ENCODE results near the gene MAP3K5. TPM values are rescaled to one million over a fixed set of nuclear protein-coding genes. Genes with fewer than 3 reads are reported as not detected.

Gene MAP3K5
- polyA plus RNA-seq, 3 donors: 9.6 to 12.0 (median 11.1) TPM

GRCh38 chr6:136725124-136725523, 67.2 kb downstream of the MAP3K5 start:
- H3K4me1 Mint-ChIP-seq: peaks cover 35% of the 10 kb centered on the region
- TF ChIP-seq CTCF (IDR thresholded peaks at IDR 0.05): no peak
- H3K27me3 Mint-ChIP-seq (ENCODE audit: low read depth in 3 of 3): peaks cover 0 to 3% (median 0%) of the 10 kb centered on the region in 3 donors
- 100% methylated on average over 1 of the region's 4 CpGs for WGBS (ENCODE audit: insufficient coverage)
- H3K9me3 Mint-ChIP-seq: peaks cover 0 to 2% (median 0%) of the 10 kb centered on the region in 7 donors
- no peak overlapping the region for H3K9ac ChIP-seq (ENCODE audit: insufficient read depth, low read length, poor library complexity, severe bottlenecking)
- H3K27me3 ChIP-seq (ENCODE audit: control insufficient read depth in 2 of 2, insufficient read depth in 2 of 2, low read length in 2 of 2): no peaks in the 10 kb centered on the region
- H3K79me2 ChIP-seq (ENCODE audit: insufficient read depth, low read length): peaks cover 94% of the 10 kb centered on the region
- H3K4me3 ChIP-seq (replicated peaks in 1 of 3; ENCODE audit: low read depth in 2 of 3, low read length in 3 of 3): no peak overlapping the region
- H3K36me3 ChIP-seq (replicated peaks in 1 of 2; ENCODE audit: control insufficient read depth in 1 of 2, insufficient read depth in 2 of 2, low read length in 2 of 2): no peaks in the 10 kb centered on the region
- no peak overlapping the region for H3K4me2 ChIP-seq (replicated peaks; ENCODE audit: extremely low read depth, low read length, poor library complexity, severe bottlenecking)
- H3K4me1 ChIP-seq (ENCODE audit: control insufficient read depth in 1 of 2, insufficient read depth in 2 of 2, low read length in 2 of 2): peaks cover 12 to 22% of the 10 kb centered on the region in 2 donors
- intact Hi-C loops (cut with micrococcal nuclease): loop anchor here in 1 of 2 donors (2.0 kb wide), 1 partner anchor 30 kb away; no protein-coding TSS in a partner anchor
- no peak overlapping the region for H3K4me3 Mint-ChIP-seq
- H3K27ac Mint-ChIP-seq: no peak overlapping the region
- DNase-seq: no peak
- H3K36me3 Mint-ChIP-seq: peaks cover 0 to 7% of the 10 kb centered on the region in 2 donors
- H4K20me1 ChIP-seq (ENCODE audit: insufficient read depth, low read length): peaks cover 98% of the 10 kb centered on the region
- no peak overlapping the region for H2AFZ ChIP-seq (ENCODE audit: insufficient read depth, low read depth, low read length, poor library complexity, severe bottlenecking)
- no peak overlapping the region for H3K27ac ChIP-seq (ENCODE audit: low read depth in 1 of 2, low read length in 2 of 2)
- no peaks in the 10 kb centered on the region for H3K9me3 ChIP-seq (replicated peaks in 1 of 2; ENCODE audit: control insufficient read depth in 1 of 2, insufficient read depth in 1 of 2, low read length in 2 of 2)

- peaks cover 90% of the 10 kb centered on the region for H3K79me2 ChIP-seq (ENCODE audit: insufficient read depth, low read length)
- Mint-ChIP-seq H3K36me3 (peaks cover 3 to 10% of the 10 kb centered on the region in 2 donors), H3K27me3 (ENCODE audit: low read depth in 3 of 3) (peaks cover 0 to 2% (median 0%) of the 10 kb centered on the region in 3 donors), H3K9me3 (no peaks in the 10 kb centered on the region), H3K27ac (peak overlapping the region in 3 of 7 donors; percentile 1 to 70 (median 16)), H3K4me3 (no peak overlapping the region), H3K4me1 (peaks cover 38% of the 10 kb centered on the region)
- WGBS (ENCODE audit: insufficient coverage): no CpG with 5 or more reads among the region's 1 CpG
- no peak overlapping the region for H2AFZ ChIP-seq (ENCODE audit: insufficient read depth, low read depth, low read length, poor library complexity, severe bottlenecking)
- H3K9ac ChIP-seq (ENCODE audit: insufficient read depth, low read length, poor library complexity, severe bottlenecking): no peak overlapping the region
- no peak overlapping the region for H3K4me2 ChIP-seq (replicated peaks; ENCODE audit: extremely low read depth, low read length, poor library complexity, severe bottlenecking)
- DNase-seq: peak in 2 of 3 donors; percentile 21 to 41
- H3K4me3 ChIP-seq (replicated peaks in 1 of 3; ENCODE audit: low read depth in 2 of 3, low read length in 3 of 3): no peak overlapping the region
- H3K27ac ChIP-seq (ENCODE audit: low read depth in 1 of 2, low read length in 2 of 2): no peak overlapping the region
- no peak for TF ChIP-seq CTCF (IDR thresholded peaks at IDR 0.05)
- H3K9me3 ChIP-seq (replicated peaks in 1 of 2; ENCODE audit: control insufficient read depth in 1 of 2, insufficient read depth in 1 of 2, low read length in 2 of 2): no peaks in the 10 kb centered on the region
- H3K4me1 ChIP-seq (ENCODE audit: control insufficient read depth in 1 of 2, insufficient read depth in 2 of 2, low read length in 2 of 2): peaks cover 22 to 32% of the 10 kb centered on the region in 2 donors
- intact Hi-C loops (cut with micrococcal nuclease): loop anchor here in 1 of 2 donors (2.0 kb wide), 1 partner anchor 29 kb away; no protein-coding TSS in a partner anchor
- H3K27me3 ChIP-seq (ENCODE audit: control insufficient read depth in 2 of 2, insufficient read depth in 2 of 2, low read length in 2 of 2): no peaks in the 10 kb centered on the region
- peaks cover 97% of the 10 kb centered on the region for H4K20me1 ChIP-seq (ENCODE audit: insufficient read depth, low read length)
- peaks cover 0 to 1% of the 10 kb centered on the region in 2 donors for H3K36me3 ChIP-seq (replicated peaks in 1 of 2; ENCODE audit: control insufficient read depth in 1 of 2, insufficient read depth in 2 of 2, low read length in 2 of 2)
Measured at GRCh38 chr6:136723780-136724179, 68.5 kb downstream of the MAP3K5 start.

Data from CD14-positive monocyte (primary cell).